ENCODE data around the gene OR1E1. TPM values are rescaled to one million over a fixed set of nuclear protein-coding genes. Genes with fewer than 3 reads are reported as not detected.

The OR1E1 gene
- total and polyA plus RNA-seq, 2 experiments from 2014 or later, result not detected

GRCh38 chr17:3440451-3440850 lies 42.2 kb upstream of the OR1E1 start:
- Mint-ChIP-seq H3K4me1 (peaks cover 8% of the 10 kb centered on the region; the same call in 2 of the 3 replicates), H3K9me3 (no peaks in the 10 kb centered on the region; the same call in 2 of the 3 replicates), H3K4me3 (no peak overlapping the region), H3K27ac (no peak overlapping the region), H3K27me3 (ENCODE audit: insufficient read depth, low read depth, poor library complexity) (peaks cover 1% of the 10 kb centered on the region), H3K36me3 (ENCODE audit: low read depth) (no peaks in the 10 kb centered on the region)
- Histone ChIP-seq H3K9me2 (ENCODE audit: insufficient read depth) (peaks cover 7% of the 10 kb centered on the region; the same call in 1 of the 2 replicates), H3K4me1 (ENCODE audit: insufficient read depth) (peaks cover 12% of the 10 kb centered on the region), H3K79me2 (replicated peaks; ENCODE audit: insufficient read depth) (no peaks in the 10 kb centered on the region), H3F3A (replicated peaks; ENCODE audit: low read depth) (no peaks in the 10 kb centered on the region), H3K27me3 (ENCODE audit: insufficient read depth) (no peaks in the 10 kb centered on the region), H3K4me3 (no peak overlapping the region), H4K20me1 (replicated peaks; ENCODE audit: insufficient read depth) (no peaks in the 10 kb centered on the region), H3K36me3 (ENCODE audit: insufficient read depth) (no peaks in the 10 kb centered on the region), H3K27ac (ENCODE audit: low read depth) (no peak overlapping the region), H3K4me2 (no peak overlapping the region), H2AFZ (peak overlapping the region; percentile 40; the same call in 1 of the 2 replicates)
- ATAC-seq, result no peak
- DNase-seq (ENCODE audit: low spot score), result no peak
- no peak for TF ChIP-seq JUNB (IDR thresholded peaks at IDR 0.05; ENCODE audit: unreplicated experiment)

- Histone ChIP-seq H3K4me2 (no peak overlapping the region), H3K36me3 (ENCODE audit: insufficient read depth) (no peaks in the 10 kb centered on the region), H4K20me1 (replicated peaks; ENCODE audit: insufficient read depth) (no peaks in the 10 kb centered on the region), H3K27ac (ENCODE audit: low read depth) (no peak overlapping the region), H3F3A (replicated peaks; ENCODE audit: low read depth) (no peaks in the 10 kb centered on the region), H2AFZ (no peak overlapping the region), H3K4me1 (ENCODE audit: insufficient read depth) (peaks cover 12% of the 10 kb centered on the region), H3K9me2 (ENCODE audit: insufficient read depth) (peaks cover 10% of the 10 kb centered on the region; the same call in 1 of the 2 replicates), H3K79me2 (replicated peaks; ENCODE audit: insufficient read depth) (no peaks in the 10 kb centered on the region), H3K4me3 (no peak overlapping the region), H3K27me3 (ENCODE audit: insufficient read depth) (no peaks in the 10 kb centered on the region)
- Mint-ChIP-seq H3K36me3 (ENCODE audit: low read depth) (no peaks in the 10 kb centered on the region), H3K27ac (no peak overlapping the region), H3K27me3 (ENCODE audit: insufficient read depth, low read depth, poor library complexity) (peaks cover 1% of the 10 kb centered on the region), H3K9me3 (peaks cover 3% of the 10 kb centered on the region; the same call in 2 of the 3 replicates), H3K4me3 (no peak overlapping the region), H3K4me1 (peaks cover 8% of the 10 kb centered on the region; the same call in 2 of the 3 replicates)
- DNase-seq (ENCODE audit: low spot score) (no peak), ATAC-seq (no peak)
- TF ChIP-seq ETS1 (IDR thresholded peaks at IDR 0.05), result no peak
- no peak for TF ChIP-seq ZNF462 (CRISPR knock-in tag; IDR thresholded peaks at IDR 0.05)
- no peak for TF ChIP-seq ZNF114 (CRISPR knock-in tag; IDR thresholded peaks at IDR 0.05)
- TF ChIP-seq NANOG (IDR thresholded peaks at IDR 0.05; ENCODE audit: borderline replicate concordance), result no peak
- TF ChIP-seq CREB1 (CRISPR knock-in tag; IDR thresholded peaks at IDR 0.05; ENCODE audit: low read depth), result no peak
- TF ChIP-seq CTCF (conservative IDR thresholded peaks at IDR 0.05; ENCODE audit: low read depth in 2 of 2), result no peak
- no peak for TF ChIP-seq POLR2AphosphoS5 (IDR thresholded peaks at IDR 0.05; ENCODE audit: low read depth)
- TF ChIP-seq REST (IDR thresholded peaks at IDR 0.05; ENCODE audit: unreplicated experiment), result no peak
- TF ChIP-seq EZH2phosphoT487 (IDR thresholded peaks at IDR 0.05; ENCODE audit: unreplicated experiment), result no peak
Measured at GRCh38 chr17:3438368-3438767, 40.2 kb upstream of the OR1E1 start.

Measured in GM23338 (cell line).